Ascending aorta (tissue), 2 donors: Measurements from ENCODE around the gene ZNF770. TPM values are rescaled to one million over a fixed set of nuclear protein-coding genes. Genes with fewer than 3 reads are reported as not detected.
"Not testable (repeated sequence)": the region's sequence is repeated elsewhere in the genome, so short reads cannot be mapped to it uniquely, and the experiment has no call there.

Source experiments
- DNase-seq, 2 donors: peaks; one replicate each; pipeline ENCODE4 v3.0.0-alpha.2; 2019; ENCODE audit warnings: low spot score in 2 of 2
- H3K27ac ChIP-seq, 2 donors: fragments of 200-600 bp; sonication (generic); one replicate each; pipeline ENCODE4 v1.5.1; 2016 to 2017; ENCODE audit warnings: mild to moderate bottlenecking in 1 of 2
- H3K27me3 ChIP-seq: fragments of 200-600 bp; sonication (generic); one replicate; pipeline ENCODE4 v1.5.1; 2017
- H3K36me3 ChIP-seq, 2 donors: fragments of 200-600 bp; sonication (generic); one replicate each; pipeline ENCODE4 v1.5.1; 2016
- H3K4me1 ChIP-seq, 2 donors: fragments of 200-600 bp; sonication (generic); one replicate each; pipeline ENCODE4 v1.5.1; 2016 to 2017; ENCODE audit warnings: mild to moderate bottlenecking in 1 of 2
- H3K4me3 ChIP-seq, 2 donors: fragments of 200-600 bp; sonication (generic); one replicate each; pipeline ENCODE4 v1.5.1; 2016 to 2017; ENCODE audit warnings: mild to moderate bottlenecking in 1 of 2
- H3K9me3 ChIP-seq, 2 donors: fragments of 200-600 bp; sonication (generic); one replicate each; pipeline ENCODE4 v1.5.1; 2016
- CTCF ChIP-seq, 3 experiments: fragments of 200-600 bp in 2 of 3; fragments of 450-650 bp in 1 of 3; sonication (generic) in 2 of 3; IDR thresholded peaks; one replicate each; pipeline ENCODE4 v1.5.1; 2016 to 2019; ENCODE audit warnings: antibody characterized with exemption in 3 of 3, mild to moderate bottlenecking in 1 of 3, moderate library complexity in 1 of 3
- intact Hi-C: fragments of 100-400 bp; cut with DNase I; formaldehyde crosslinking; loops from one replicate; pipeline ENCODE4 v1.15.1; 2023
- total RNA-seq: library from RNA; depleted of rRNA; stranded (reverse); fragments of >200 nt; gene quantifications from one replicate; pipeline ENCODE4 v1.1.0, GENCODE V29; 2016

ZNF770 gene
- total RNA-seq, 1 donor from 2014 or later, result 87.7 TPM

GRCh38 chr15:34941831-34942230, 46.3 kb downstream of the ZNF770 start:
- intact Hi-C loops, result no loop called here
- H3K36me3 ChIP-seq, result peaks cover 46 to 79% of the 10 kb centered on the region in 2 donors

GRCh38 chr15:34941185-34941698, 46.8 kb downstream of the ZNF770 start:
- H3K27ac ChIP-seq, result no peak overlapping the region
- intact Hi-C loops, result no loop called here
- H3K4me1 ChIP-seq, result no peaks in the 10 kb centered on the region
- H3K4me3 ChIP-seq, result no peak overlapping the region
- H3K9me3 ChIP-seq, result no peaks in the 10 kb centered on the region
- no peak for TF ChIP-seq CTCF (IDR thresholded peaks at IDR 0.05)
- no peaks in the 10 kb centered on the region for H3K27me3 ChIP-seq
- H3K36me3 ChIP-seq, result peaks cover 49 to 85% of the 10 kb centered on the region in 2 donors
- no peak for DNase-seq

More at GRCh38 chr15:34941831-34942230, 46.3 kb downstream of the ZNF770 start:
- Histone ChIP-seq H3K27me3 (no peaks in the 10 kb centered on the region), H3K4me1 (no peaks in the 10 kb centered on the region), H3K27ac (no peak overlapping the region), H3K4me3 (no peak overlapping the region), H3K9me3 (no peaks in the 10 kb centered on the region)
- TF ChIP-seq CTCF (IDR thresholded peaks at IDR 0.05), result no peak
- DNase-seq, result no peak

GRCh38 chr15:34933432-34933975, 54.6 kb downstream of the ZNF770 start:
- DNase-seq, result no peak

GRCh38 chr15:34928349-34928748, 59.7 kb downstream of the ZNF770 start:
- H3K9me3 ChIP-seq, H3K27me3 ChIP-seq, DNase-seq, intact Hi-C loops, H3K4me1 ChIP-seq, H3K4me3 ChIP-seq, H3K27ac ChIP-seq: not testable (repeated sequence)
- peaks cover 40 to 48% of the 10 kb centered on the region in 2 donors for H3K36me3 ChIP-seq

More at GRCh38 chr15:34933432-34933975, 54.6 kb downstream of the ZNF770 start:
- Histone ChIP-seq H3K4me1 (no peaks in the 10 kb centered on the region), H3K9me3 (no peaks in the 10 kb centered on the region), H3K36me3 (peaks cover 53 to 78% of the 10 kb centered on the region in 2 donors), H3K27ac (no peak overlapping the region), H3K27me3 (no peaks in the 10 kb centered on the region), H3K4me3 (no peak overlapping the region)
- intact Hi-C loops, result no loop called here
- no peak for TF ChIP-seq CTCF (IDR thresholded peaks at IDR 0.05)

Other genes with a start within 250 kb of the ZNF770 start
- gene GJD2, start 233.3 kb downstream of the ZNF770 start, total RNA-seq, result not detected
- 30.2 TPM for gene ACTC1, start 192.7 kb downstream of the ZNF770 start, total RNA-seq
- gene AQR, start 18.5 kb downstream of the ZNF770 start, total RNA-seq, result 17.5 TPM
- not detected for gene NANOGP8, start 97.0 kb upstream of the ZNF770 start, total RNA-seq